GM21737 (cell line): Measurements from ENCODE around the gene NBEAL2.

Experiments used
- ATAC-seq: cut with Tn5 transposase; IDR thresholded peaks from one replicate; pipeline ENCODE4 v1.9.1; 2021; ENCODE audit warnings: mild to moderate bottlenecking, moderate library complexity; ENCODE audit not compliant: unreplicated experiment

NBEAL2 gene, protein sequence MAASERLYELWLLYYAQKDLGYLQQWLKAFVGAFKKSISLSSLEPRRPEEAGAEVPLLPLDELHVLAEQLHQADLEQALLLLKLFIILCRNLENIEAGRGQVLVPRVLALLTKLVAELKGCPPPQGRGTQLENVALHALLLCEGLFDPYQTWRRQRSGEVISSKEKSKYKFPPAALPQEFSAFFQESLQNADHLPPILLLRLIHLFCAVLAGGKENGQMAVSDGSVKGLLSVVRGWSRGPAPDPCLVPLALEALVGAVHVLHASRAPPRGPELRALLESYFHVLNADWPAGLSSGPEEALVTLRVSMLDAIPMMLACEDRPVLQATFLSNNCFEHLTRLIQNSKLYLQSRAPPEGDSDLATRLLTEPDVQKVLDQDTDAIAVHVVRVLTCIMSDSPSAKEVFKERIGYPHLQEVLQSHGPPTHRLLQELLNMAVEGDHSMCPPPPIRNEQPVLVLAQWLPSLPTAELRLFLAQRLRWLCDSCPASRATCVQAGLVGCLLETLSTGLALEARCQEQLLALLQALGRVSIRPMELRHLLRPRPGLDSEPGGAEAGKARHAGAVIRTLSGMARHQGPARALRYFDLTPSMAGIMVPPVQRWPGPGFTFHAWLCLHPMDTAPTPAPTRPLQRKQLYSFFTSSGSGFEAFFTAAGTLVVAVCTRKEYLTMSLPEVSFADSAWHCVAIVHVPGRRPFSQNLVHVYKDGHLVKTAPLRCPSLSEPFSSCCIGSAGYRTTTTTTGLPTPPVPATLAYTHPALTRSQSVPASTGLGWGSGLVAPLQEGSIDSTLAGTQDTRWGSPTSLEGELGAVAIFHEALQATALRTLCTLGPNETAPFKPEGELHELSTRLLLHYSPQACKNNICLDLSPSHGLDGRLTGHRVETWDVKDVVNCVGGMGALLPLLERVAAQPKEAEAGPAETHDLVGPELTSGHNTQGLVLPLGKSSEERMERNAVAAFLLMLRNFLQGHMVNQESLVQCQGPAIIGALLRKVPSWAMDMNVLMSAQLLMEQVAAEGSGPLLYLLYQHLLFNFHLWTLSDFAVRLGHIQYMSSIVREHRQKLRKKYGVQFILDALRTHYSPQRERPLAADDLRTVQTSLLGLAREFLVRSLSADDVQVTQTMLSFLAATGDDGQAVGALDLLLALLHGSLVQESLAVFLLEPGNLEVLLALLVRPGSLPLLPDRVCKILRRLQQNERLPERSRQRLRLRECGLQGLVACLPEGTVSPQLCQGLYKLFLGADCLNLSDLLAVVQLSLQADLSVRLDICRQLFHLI (N-terminal part only)

DNA sequence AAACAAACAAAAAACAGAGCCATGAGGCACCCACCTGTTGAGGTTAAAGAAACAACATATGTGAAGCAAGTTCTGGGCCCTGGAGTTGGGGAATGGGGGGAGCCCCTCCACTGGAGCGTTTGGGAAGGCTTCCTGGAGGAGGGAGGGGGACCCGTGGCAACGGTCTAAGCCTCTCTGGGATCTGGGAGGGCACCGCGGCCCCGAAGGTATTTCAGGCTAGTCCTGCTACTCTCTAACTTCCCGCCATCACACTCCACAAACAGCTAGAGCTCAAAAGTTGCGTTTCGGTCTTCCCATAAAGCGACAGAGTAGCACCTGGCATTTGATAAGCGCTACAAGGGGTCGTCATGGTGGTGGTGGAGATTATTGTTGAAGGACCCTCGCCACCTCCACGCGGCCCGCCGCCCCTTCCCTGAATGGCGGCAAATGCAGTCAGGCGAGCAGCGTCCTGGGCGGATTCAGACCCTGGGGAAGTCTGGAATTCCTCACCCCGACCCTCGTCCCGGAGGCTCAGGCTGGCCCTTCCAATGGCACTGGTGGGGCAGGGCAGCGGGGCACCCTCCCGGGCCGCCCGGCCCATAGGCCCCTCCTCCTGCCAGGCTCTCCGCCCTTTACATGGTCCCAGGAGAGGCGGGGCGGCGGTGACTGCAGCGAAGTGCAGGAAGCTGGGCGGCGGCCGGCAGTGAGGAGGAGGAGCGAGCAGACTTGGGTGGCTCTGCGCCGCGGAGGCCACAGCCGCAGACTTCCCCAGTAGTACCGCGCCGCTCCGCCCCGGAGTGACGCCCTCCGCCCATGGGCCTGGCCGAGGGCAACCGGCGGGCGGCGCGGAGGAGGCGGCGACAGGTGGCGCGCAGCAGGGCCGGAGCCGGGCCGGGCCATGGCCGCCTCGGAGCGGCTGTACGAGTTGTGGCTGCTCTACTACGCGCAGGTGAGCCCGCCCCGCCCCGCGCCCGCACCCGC lies at the start of gene NBEAL2:
Gene NBEAL2 (plus strand): TSS at position 682 of the 960 bp plus-strand sequence. CDS start 196 bp downstream, at position 878.
- ATAC-seq, result peak; percentile 66

DNA sequence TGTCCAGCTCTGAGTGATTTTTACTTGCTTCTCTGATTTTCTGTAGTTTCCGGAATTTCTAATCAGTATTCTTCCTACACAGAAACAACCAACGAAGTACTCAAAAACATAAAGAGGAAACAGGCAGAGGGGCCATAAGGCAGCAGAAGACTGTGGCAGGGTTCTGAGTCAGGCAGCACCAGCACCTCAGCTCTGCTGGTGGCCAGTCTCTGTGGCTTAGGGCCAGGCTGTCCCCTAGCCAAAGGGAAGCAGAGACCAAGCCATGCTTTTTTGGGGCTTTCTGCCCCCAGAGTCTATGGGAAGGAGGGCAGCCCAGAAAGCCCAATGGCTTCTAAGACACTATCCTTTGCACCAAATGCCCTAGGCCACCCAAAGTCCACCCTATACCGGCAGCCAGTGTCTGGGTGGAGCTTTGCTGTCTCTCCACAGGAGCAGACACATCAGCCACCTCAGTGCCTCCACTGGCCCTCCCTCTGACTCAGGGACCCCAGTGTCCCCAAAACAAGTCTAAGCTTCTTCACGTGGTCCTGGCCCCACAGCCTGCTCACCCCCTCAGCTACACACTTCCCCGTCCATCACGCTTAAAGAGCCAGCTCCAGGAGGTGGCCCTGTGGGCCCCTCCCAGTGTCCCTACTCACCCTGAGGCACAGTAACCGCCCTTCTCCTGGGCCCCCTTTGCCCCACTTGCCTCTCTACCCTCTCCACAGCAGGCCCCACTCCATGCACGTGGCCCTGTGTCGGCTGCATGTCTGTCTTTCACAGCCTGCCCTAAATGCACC lies 49.1 kb upstream of the NBEAL2 start:
- no peak for ATAC-seq

- no peak for ATAC-seq
These were observed 48.5 kb upstream of the NBEAL2 start for GRCh38 chr3:46930945-46931403.

GRCh38 chr3:46931631-46932331 lies 47.7 kb upstream of the NBEAL2 start:
- ATAC-seq, result no peak

GRCh38 chr3:46932455-46933225 lies 46.8 kb upstream of the NBEAL2 start:
- ATAC-seq, result no peak

DNA sequence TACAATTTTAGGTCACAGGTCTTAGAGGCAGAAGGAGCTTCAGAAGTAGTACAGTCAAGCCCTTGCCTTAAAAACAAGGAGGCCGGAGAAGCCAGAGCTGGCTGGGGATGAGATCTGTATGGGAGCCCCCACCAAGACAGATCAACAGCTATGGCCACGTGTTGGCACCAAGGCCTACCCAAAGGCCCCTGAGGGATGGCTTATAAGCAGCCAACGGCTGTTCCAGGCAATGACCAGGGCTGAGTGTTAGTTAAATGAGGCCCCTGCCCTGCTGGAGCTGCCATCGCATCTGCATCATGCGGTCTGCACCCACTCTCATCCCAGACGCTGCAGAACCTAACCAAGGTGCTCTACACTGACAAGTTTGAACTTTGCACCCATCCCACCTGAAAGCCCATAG lies 46.2 kb upstream of the NBEAL2 start:
- ATAC-seq, result no peak

DNA sequence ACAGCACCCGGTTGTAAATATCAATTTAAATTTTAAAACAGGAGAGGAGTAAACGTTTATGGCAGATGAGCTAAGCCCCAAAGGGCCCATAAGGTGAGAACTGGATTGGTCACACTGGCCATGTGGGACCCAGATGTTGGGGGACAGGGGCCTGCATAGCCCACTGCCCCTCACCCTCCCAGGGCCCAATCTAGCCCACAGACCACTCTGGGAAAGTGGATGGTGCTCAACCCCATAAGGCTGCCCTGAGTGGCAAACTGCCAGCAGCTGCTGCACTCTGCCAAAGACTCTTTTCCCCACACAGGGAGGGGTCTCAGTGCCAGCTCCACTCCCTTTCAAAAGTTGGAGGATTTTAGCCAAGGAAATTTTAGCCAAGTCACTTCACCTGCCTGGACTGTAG lies 45.4 kb upstream of the NBEAL2 start:
- ATAC-seq, result no peak

DNA sequence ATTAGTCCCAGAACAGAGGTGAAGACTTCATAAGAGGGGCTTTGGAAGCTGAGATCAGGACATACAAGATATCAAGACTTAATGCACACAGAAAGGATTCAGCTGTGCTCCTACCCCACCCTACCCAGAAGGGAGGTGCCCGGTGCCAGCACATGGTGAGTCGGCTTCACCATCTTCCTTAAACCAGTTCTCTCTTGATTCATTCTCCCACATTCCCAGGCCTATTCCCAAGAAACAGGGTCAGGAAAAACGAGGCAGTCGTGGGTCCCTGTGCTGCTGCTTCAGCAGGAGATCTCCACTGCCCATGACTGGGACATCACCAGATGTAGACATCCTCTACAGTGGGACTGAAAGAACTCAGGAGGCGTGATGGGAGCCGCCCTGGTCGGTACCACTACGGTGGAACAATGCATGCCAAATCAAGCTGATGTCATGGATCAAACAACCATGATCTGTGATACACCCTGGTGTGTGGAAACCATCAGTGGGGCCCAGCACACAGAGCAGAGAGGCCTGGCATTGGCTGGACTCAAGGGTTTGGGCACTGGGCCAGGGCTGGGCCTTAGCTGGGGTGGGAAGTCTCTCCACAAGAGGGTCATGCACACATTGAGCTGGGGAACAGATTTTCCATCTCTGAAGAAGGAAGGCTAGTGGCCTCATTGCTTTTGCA lies 44.8 kb upstream of the NBEAL2 start:
- no peak for ATAC-seq

DNA sequence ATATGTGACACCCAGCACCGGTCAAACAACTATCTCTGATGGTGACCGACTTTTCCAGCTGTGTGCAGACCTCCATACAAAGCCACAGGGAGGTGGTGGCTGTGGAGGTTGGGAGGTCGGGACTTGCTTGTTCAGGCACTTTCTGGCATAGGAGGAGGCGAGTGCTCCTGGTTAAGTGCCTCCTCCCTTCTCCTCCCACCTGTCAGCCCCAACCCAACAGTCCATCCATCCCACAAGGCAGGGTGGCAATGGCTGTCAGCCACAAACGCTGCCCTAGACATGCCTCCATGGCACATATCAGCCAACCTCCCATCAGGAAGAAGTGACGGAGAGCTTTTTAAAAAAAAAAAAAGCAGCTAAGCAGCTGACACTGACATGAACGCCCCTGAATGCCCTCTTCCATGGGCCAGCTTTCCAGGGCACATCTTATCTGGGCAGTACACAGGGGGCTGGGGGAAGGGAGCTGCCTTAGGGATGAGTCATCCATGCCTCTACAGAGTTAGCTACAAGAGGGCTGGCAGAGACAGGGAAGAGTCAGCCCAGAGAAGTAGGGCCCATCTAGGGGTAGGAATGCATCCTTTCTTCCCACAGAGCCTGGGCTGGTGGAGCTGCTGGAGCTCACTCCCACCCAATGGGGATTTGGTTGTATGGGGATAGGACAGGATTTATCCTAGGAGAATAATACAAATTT lies 44.2 kb upstream of the NBEAL2 start:
- no peak for ATAC-seq

- ATAC-seq, result no peak
These were observed 43.4 kb upstream of the NBEAL2 start for GRCh38 chr3:46935989-46936558.

DNA sequence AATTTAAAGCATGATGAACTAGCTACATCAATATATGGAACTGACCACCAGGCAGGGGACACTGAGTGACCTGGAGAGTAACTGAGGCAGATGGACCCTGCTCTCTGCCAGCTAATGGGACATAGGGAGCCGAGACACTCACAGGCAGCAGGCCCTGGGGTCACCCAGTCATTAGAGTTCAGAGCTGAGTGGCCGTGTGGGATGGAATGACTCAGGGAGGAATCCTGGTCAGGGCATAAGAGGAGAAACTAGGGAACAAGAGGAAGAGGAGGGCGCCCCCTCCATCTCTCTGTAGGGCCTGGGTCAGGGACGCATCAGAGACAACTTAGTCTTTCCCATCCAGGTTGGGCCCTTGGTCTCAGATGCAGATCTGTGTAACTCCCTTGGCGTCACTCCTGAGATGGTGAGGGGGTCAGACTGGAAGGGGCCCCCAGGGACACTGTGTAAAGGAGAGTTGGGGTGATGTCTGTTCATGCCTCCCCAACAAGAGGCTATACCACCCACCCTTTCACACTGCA lies 42.7 kb upstream of the NBEAL2 start:
- no peak for ATAC-seq

GRCh38 chr3:46938118-46938517 lies 41.3 kb upstream of the NBEAL2 start:
- ATAC-seq, result no peak

DNA sequence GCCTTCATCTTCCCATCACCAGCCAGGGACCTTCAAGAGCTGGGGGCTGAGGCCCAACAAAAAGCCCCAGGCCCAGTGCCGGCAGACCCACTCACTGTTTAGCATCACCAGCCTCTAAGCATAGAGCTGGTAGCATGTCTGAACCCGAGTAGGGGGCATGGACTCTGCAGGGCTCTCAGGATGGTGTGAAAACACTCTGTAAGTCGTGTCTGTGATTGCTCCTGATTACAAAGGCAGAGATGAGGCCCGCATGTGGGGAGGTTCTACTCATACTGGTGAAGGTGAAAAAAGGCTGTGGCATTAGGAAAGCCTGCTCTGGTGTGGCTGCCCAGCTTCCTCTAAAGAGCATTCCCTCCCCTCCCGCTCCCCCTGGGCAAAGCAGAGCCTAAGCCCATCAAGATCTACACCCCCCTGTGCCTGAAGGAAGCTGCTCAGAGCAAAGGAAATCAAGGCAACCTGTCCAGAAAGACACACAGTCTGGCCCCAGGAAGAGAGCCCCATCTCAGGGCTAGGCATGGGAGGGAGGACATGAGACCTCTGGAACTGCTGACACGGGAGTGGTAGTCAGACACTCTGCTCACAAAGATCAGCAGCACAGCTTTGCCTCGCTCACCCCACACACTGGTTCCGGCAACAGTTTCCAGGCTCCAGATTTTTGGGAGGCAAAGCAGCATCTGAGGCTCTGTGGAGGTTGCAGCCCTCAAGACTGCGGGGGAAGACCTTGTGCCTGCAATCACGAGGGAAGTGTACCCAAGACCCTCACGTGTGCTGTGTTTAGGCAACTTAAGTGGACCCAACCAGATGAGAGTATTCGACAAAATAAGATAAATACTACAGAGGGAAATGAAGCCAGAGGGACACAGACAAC lies 39.7 kb upstream of the NBEAL2 start:
- no peak for ATAC-seq

- ATAC-seq, result no peak
These were observed 37.4 kb upstream of the NBEAL2 start for GRCh38 chr3:46942076-46942475.
